ENCODE results near the gene TNNT3.
A peak's percentile ranks its signal among the peaks of the same experiment; 100 is the strongest.
"Not testable (repeated sequence)": the region's sequence is repeated elsewhere in the genome, so short reads cannot be mapped to it uniquely, and the experiment has no call there.

Gene TNNT3

GRCh38 chr11:1935156-1936071 lies 15.9 kb downstream of the TNNT3 start:
- DNase-seq (ENCODE audit: low read depth in 2 of 2) = no peak

GRCh38 chr11:1936072-1936780 lies 16.7 kb downstream of the TNNT3 start:
- no peak for DNase-seq (ENCODE audit: low read depth in 2 of 2)

DNA sequence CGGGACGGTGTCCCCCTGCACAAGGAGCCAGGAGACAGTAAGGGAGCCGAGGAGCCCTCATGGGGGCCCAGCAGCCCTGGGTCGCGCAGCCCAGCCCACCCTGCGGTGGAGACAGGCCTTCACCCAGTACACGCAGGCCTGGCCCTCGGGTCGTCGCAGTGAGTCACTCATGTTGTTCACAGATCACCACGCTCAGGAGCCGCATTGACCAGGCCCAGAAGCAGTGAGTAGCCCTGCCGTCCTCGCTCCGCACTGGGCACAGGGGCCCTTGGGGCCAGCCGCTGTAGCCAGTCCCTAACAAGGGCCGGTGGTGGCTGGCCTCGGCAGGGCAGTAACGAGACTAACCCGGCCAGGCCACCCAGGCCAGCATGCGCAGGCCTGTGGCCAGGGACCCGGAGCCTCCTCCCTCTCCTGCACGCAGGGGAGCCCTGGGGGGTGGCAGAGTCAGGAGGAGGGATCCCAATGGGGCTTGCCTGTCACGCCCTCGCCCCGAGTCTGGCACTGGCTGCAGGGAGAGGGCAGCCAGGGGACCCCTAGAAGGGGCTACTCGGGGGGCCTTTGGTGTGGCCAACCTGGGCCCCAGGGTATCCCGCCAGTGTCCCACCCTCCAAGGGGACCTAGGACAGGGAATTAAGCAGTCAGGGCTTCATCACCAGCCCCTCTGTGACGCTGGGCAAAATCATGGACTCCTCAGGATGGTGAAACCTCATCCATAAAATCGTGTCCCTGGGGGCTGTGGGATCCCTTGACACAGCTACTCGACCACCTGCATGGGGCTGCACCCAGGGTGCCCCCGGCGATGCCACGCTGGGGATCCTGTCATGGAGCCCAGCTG lies 17.5 kb downstream of the TNNT3 start:
- no peak for DNase-seq (ENCODE audit: low read depth in 2 of 2)

DNA sequence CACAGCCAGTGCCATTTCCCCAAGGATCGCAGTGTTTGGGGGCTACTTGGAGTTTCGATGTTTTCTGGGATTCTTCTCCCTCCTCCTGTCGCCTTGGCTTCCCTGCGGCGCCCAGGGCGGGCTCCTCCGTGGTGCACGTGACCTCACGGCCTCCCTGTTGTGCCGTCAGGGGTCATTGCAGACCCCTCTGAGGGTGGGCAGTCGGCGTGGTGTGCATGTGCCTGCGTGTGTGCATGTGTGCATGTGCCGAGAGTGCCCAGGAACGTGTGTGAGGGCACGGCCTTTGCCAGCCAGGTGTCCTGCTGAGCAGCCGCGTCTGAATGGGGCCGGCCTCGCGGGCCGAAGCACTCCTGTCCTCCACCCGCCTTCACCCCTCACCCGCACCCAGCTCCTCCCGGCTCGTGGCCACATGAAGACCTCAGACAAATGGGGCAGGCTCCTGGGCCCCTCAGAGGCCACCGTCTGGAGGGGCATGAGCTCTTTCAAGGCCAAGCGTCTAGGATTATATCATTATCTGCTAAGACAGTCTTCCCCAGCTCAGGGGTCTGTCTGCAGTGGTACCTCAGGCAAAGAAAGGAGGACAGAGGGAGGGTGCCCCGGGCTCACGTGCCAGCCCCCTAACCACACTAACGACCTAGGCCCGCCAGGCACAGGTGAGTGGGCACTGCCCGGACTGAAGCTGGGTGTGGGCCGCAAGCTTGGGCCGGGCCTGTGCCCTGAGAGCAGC lies 18.3 kb downstream of the TNNT3 start:
- DNase-seq (ENCODE audit: low read depth in 2 of 2) = no peak

GRCh38 chr11:1938343-1939005 lies 19.0 kb downstream of the TNNT3 start:
- DNase-seq (ENCODE audit: low read depth in 2 of 2) = no peak

GRCh38 chr11:1939006-1939625 lies 19.6 kb downstream of the TNNT3 start:
- no peak for DNase-seq (ENCODE audit: low read depth in 2 of 2)

DNA sequence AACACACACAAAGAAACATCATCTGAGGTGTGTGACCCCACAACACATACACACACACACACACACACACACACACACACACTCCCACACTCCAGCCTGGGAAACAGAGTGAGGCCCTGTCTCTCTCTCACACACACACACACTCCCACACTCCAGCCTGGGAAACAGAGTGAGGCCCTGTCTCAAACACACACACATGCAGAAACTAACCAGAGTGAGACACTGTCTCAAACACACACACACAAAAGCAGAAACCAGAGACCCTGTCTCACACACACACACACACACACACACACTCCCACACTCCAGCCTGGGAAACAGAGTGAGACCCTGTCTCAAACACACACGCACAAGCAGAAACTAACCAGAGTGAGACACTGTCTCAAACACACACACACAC lies 20.3 kb downstream of the TNNT3 start:
- not testable (repeated sequence) for DNase-seq (ENCODE audit: low read depth in 2 of 2)

- DNase-seq (ENCODE audit: low read depth in 2 of 2) = no peak
Observed at GRCh38 chr11:1942558-1943260, 23.2 kb downstream of the TNNT3 start.

DNA sequence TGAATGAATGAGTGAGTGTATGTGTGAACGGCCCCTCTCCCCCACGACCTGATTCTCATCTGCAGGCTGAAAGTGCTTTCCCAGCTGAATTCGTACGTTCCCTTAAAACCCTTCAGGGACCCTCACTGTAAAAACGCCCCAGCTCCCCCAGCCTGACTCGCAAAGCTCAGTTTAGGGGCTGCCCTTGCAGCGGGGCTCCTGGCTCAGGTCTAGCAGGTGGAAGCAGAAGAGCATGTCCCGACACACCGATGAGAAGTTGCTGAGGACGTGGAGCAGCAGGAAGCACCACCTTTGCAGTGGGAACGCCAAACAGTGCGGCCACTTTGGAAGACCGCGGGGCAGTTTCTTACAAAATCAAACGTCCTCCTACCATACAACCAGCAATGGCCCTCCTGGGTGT lies 24.1 kb downstream of the TNNT3 start:
- DNase-seq (ENCODE audit: low read depth in 2 of 2) = no peak

- DNase-seq (ENCODE audit: low read depth in 2 of 2) = no peak
Observed at GRCh38 chr11:1943977-1944376, 24.5 kb downstream of the TNNT3 start.

DNA sequence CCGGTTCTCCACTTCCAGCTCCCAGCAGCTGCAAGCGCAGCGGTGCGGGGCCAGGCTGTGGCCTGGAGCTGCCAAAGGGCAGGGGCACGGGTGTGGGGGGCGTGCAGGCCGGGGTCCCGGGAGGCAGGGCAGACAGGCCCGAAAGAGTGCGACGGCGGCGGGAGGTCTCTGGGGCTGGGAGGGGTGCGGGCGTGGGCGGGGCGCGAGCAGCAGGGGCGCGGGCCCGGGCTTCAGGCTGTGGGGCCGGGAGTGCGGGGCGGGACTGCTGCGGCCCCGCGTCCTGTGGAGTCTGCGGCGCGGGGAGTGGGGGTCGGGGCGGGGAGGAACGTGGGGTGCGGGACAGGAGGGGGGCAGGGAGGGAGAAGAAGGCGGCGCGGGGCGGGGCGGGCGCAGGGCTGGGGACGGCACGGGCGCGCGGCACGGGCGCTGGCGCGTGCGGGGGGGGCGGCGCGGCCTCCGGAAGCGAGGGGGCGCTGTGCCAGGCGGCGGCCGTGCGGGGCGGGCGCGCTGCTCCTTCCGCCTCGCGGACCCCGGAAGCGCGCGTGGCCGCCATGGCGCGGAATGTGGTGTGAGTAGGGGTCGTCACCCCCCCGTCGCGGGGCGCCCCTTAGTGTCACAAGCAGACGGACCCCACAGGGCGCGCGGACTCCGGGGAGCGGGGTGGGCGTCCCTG lies 27.4 kb downstream of the TNNT3 start, which contains the start of gene MRPL23:
Gene MRPL23, plus strand, starts transcription at position 521 of the 673 bp plus-strand sequence. Its CDS starts 31 bp downstream, at position 552.
- peak in 1 of 2 donors; percentile 25 for DNase-seq (ENCODE audit: low read depth in 2 of 2)

DNA sequence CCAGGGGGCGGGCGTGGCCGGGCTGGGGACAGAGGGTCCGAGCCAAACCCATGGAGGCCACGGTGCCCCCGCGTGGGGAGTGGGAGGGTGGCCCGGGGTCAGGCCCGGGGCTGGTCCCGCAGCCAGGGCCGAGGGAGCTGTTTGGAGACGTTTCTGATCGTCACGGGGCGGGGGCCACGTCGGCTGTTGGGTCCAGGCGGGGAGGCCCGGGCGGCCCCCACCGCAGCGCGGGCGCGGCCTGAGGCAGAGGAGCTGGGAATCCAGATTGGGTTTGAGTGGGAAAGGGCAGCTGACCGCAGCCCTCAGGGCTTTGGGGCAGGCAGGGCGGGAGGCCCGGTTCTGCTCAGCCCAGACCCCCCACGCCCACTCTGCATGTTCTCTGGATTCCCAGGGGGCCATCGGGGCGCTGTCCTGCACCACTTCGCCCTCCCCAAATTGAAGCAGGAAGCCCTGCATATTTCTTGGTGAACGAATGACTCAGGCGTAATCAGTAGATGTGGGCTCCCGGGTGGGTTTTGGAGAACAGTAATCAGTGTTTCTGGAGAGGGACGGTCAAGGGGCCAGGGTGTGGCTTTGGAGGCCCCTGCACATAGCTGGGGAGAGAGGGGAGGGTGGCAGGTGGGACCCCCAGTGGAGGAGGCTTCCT lies 28.2 kb downstream of the TNNT3 start:
- no peak for DNase-seq (ENCODE audit: low read depth in 2 of 2)

DNA sequence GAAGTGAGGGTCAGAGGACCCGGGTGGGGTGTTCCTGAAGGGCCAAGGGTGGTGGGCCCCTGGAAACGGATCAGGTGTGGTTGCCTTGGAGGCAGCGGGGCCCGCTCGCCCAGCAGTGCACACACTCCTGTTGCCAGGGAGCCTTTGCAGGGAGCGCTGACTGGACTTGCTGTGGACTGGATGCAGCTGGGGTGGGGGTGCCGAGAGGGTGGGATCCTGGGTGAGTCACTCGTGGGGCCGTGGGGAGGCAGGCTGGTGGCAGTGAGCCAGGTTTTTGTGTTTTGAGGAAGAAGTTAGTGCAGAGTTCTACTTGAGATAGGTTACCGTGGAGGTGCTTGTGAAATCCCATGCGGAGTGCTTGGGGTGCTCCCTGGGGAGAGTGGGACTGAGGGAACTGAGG lies 28.9 kb downstream of the TNNT3 start:
- DNase-seq (ENCODE audit: low read depth in 2 of 2) = no peak

DNA sequence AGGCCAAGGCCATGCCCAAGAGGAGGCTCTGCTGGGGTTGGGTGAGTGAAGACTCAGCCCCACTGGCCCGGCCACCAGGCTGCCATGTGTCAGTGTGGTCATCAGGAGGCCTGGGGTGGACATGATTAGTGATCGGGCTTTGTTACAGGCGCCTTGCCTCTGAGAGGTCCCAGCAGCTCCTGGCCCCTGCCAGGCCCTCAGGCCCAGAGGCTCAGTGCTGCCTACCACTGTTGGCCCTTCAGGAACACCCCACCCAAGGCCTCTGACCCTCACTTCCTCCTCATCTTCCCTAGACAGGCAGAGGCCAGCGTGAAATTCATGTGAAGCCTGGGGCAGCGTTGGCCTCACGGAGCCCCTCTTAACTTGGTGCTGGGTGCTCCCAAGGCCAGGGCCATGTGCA lies 29.8 kb downstream of the TNNT3 start:
- no peak for DNase-seq (ENCODE audit: low read depth in 2 of 2)

- no peak for DNase-seq (ENCODE audit: low read depth in 2 of 2)
Observed at GRCh38 chr11:1949922-1950321, 30.4 kb downstream of the TNNT3 start.

GRCh38 chr11:1952806-1953482 lies 33.4 kb downstream of the TNNT3 start:
- DNase-seq (ENCODE audit: low read depth in 2 of 2) = no peak

GRCh38 chr11:1953489-1954266 lies 34.2 kb downstream of the TNNT3 start:
- DNase-seq (ENCODE audit: low read depth in 2 of 2) = peak in 1 of 2 donors; percentile 11
